Glomerular endothelial cell (primary cell): Measurements from ENCODE around the gene RASL11B. TPM values are rescaled to one million over a fixed set of nuclear protein-coding genes. Genes with fewer than 3 reads are reported as not detected.

Experiments used
- DNase-seq: peaks from one replicate; pipeline ENCODE4 v3.0.0-alpha.2; 2011; ENCODE audit warnings: low read depth, low spot score; ENCODE audit errors: extremely low read depth
- total RNA-seq: library from RNA; depleted of rRNA; stranded (reverse); fragments of >200 nt; gene quantifications from 2 replicates; pipeline ENCODE4 v1.2.3, GENCODE V29; 2015

The RASL11B gene
- total RNA-seq, 1 donor from 2014 or later: not detected

DNA sequence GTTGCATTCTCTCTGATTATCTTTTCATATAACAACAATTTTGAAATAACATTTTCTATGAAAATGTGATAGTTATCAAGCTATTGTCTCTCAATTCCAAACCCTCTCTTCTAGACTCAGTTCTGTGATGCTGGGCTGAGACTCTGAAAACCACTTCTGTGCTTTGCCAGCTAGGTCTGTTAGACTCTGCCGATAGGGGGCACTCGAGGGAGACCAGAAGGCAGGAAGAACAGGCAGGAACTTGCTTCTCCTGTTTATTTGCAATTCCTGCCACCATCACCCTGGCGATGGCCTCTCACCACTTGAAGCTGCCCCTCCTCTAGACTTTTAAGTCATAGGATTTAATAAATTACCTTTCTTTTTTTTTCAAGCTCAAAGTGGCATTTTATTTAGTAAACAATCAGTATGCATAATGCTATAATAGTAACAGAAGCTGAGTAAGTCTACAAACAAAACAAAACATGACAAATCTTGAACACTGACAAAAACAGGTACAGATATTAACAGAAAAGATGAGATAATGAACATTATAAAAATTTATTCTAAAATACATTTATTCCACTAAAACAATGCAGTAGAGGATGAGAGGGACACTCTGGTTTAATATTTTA, 49.7 kb downstream of the RASL11B start:
- DNase-seq: peak; percentile 56

DNA sequence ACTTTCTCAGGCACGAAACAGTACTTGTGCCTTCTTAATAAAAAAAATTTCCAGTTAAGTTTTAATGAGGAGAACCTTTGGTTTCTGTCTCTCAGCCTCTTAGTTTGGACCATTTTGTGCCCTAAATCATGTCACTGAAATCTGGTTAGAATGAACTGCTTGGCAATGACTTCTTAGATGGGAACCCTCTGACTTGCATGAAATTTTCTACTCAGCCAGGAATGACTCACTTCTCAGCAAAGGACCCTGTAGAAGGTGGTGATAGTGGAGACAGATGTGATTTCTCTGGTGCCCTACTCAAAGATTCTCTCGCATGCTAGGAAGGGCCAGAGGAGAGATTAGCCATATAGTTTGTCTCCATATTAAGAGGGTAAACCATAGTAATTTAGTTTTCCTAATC, 50.5 kb downstream of the RASL11B start:
- DNase-seq: no peak

DNA sequence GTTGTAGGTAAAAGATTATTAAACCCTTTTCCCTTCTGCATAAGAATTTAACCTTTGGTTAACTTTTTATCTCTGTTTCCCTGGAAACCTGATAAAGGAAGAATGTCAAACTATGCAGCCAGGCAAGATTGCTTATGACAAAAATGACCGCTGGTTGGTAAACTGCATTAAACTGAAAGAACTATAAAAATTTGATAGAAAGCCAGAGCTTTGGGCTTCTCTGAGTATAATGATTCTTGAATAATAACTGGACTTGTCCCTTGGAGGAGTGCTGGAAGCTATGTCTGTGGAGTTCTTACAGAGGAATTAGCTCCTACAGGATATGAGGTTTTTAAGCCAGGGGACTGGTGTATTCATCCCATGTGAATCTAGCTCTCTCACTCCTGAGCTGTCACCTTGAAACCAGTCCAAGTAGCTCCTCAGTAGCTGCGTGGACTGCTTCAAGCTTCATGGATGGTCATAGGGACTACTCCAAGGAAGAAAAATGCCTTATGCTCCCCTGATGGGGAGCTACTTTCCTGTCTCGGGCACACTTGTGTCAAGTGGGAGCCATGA, 52.0 kb downstream of the RASL11B start:
- DNase-seq: no peak

DNA sequence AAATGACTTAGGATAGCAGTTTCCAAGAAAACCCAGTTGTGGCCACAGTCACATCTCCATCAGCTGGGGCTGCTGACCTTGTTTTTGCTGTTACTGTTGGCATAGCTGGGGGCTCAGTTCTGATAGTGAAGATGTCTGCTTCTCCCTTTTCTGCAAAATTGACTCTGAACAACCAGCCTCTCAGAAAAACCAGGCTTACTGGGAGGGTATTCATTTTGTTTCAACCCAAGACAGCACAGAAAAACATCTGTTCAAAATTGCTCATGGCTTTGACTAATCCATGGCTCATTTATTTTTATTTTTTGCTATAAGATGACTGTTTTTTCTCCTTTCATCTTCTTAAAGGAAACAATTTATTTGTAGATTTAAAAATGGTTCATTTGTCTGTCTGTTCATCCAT, 53.1 kb downstream of the RASL11B start:
- no peak for DNase-seq

DNA sequence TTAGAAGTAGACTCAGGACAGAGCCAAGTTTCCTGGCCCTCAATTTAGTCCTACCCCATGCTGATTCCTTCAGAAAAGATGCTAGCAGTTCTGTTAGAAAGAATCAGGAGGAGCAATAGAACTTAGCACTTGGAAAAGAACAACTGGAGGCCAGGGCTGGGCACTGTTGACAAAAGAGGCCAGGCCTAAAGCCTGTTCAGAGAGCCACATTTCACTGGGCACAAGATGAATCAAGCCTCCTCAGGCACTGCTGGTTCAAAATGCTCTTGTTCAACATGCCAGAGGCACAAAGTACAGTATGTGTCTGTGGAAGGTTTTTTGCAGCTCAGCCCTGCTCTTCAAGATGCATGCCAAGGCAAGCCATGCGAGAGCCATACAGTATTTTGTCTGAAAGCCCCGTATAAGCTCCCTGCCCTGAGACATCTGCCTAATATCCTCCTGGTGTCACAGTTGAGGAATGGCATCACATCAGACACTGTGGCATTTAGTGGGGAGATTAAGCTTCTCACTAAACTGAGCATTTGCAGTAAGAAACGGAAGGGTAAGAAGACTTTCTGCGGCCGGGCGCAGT, 53.7 kb downstream of the RASL11B start:
- DNase-seq: no peak

Other genes starting within 250 kb of the RASL11B start
- gene USP46, start 203.0 kb upstream of the RASL11B start, total RNA-seq: 9.8 and 14.1 TPM in 2 replicates
- 0.15 and 0.23 TPM in 2 replicates for gene ERVMER34-1, start 110.9 kb upstream of the RASL11B start, total RNA-seq